HG03108 (cell line): ENCODE data around the gene NLK.
"Not testable (repeated sequence)": the region's sequence is repeated elsewhere in the genome, so short reads cannot be mapped to it uniquely, and the experiment has no call there.

Experiments
- ATAC-seq: cut with Tn5 transposase; IDR thresholded peaks from one replicate; pipeline ENCODE4 v1.9.1; 2021; ENCODE audit warnings: moderate library complexity; ENCODE audit not compliant: unreplicated experiment

Gene NLK

DNA sequence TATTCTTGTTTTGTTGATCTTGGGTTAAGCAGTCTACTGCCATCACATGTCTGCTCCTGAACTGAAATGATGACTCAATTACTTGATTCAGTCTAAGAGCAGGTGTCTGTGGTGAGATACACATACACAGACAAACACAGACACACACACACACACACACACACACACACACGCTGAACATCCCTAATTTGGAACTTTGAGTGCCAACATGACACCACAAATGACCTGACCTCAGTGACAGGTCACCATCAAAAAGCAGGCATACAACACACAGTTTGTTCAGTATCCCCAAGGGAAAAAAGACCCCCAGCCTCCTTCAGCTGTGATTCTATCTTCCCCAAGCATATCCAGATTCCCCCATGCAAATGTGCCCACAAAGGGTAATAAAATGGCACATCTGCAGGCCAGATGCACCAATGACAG is 146.4 kb downstream of the NLK start:
- ATAC-seq, result no peak

DNA sequence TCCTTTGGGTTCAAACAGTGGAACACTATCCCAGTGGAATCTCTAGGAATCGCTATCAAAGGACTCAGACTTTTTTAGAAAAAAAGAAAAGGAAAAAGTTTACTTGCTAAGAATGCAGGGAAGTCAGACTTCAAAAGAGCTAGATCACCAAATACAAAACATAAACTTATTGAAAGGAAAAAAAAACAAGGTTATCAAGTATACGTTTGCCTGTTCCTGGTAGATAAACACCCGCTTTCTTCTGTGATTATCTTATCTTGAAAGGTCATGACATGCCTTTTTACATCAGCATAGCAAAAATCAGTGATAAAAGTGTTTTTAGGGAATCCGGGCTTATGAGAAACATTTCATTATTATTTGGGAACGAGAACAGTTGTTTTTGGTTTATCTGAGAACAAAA is 147.2 kb downstream of the NLK start:
- ATAC-seq, result no peak

DNA sequence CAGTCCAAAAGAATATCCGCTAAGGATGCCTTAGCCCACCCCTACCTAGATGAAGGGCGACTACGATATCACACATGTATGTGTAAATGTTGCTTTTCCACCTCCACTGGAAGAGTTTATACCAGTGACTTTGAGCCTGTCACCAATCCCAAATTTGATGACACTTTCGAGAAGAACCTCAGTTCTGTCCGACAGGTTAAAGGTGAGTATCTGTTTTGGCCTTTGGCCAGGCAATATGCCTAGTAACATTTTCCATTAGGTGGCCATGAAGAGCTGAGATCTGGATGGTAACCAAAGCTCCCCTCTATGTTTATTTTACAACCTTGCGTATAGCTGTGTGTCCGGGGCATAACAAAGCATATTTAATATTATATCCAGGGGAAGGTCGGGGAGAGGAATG is 148.5 kb downstream of the NLK start:
- ATAC-seq, result no peak

DNA sequence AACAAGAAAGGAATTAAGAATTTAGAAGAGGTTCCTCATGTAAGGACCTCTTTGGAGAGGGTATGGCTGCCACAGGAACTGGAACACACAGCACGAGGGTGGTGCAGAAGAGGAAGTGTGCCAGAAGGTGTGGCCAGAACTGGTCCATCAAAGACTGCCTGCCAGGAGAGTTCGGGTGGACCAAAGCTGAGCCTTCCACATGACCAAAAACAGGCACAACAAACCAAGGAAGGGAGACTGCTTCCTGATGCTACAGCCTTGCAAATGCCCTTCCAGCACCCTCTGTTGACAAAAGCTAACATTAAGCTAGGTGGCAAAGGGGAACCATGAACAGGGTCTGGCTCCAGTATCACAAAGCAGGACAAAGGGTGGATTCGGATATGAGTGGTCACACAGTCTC is 150.8 kb downstream of the NLK start:
- no peak for ATAC-seq

DNA sequence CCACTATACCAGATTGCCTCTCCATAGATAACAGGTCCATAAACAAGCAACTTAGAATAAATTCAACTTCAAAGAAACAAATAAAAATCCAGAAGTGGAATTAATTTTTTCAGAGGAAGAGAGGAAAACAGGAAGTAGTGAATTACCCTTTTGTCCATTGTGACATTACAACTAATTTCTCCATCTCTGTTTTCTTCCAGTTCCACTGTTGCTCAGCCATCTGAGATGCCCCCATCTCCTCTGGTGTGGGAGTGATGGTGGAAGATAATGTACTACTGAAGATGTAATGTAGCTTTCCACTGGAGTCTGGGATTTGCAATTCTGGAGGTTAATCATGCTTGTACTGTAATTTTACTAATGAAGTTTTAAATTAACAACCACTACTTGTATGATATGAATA is 151.9 kb downstream of the NLK start:
- ATAC-seq, result no peak

DNA sequence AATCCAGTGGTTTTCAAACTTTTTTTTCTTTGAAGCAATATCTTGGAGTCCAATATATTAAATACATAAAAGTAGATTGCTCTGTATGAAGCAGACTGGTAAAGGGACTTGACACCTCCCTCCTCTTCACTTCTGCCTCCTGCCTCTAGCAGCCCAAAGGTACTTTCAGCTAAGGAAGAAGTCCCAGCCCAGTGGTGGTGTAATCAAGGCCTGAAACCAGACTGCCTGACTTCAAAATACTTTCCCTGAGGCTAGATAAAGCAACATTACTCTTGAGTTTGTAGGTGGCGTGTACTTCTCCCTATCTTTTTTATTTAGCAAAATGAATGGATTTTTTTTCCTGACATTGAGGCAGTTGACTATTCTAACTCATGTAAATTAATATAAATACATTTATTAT is 154.2 kb downstream of the NLK start:
- no peak for ATAC-seq

DNA sequence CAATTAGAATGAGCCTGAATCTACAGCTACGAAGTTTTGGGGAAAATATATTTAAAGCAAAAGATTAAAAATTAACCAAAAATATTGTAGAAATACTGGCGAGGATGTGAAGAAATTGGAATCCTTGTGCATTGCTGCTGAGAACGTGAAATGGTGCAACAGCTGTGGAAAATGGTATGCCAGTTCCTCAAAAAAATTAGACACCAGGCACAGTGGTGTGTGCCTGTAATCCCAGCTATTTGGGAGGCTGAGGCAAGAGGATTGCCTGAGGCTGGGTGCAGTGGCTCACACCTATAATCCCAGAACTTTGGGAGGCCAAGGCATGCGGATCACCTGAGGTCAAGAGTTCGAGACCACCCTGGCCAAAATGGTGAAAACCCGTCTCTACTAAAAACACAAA is 156.6 kb downstream of the NLK start:
- ATAC-seq, result no peak

DNA sequence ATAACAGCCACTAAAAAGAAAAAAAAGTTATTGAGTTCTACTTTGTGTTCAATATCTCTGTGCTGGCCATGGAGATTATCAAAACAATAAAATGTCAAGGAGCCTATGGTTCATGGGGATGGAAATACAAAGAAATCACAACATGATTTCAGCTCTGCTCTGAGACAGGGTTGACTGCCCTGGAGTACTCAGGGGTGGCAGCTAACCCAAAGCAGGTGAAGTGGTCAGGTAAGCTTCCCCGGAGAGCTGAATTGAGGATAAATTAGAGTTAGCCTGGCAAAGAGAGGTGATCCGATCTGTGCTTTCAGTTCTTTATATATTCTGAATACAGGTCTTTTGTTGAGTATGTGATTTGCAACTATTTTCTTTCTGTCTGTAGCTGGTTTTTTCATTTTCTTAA is 157.3 kb downstream of the NLK start:
- no peak for ATAC-seq

DNA sequence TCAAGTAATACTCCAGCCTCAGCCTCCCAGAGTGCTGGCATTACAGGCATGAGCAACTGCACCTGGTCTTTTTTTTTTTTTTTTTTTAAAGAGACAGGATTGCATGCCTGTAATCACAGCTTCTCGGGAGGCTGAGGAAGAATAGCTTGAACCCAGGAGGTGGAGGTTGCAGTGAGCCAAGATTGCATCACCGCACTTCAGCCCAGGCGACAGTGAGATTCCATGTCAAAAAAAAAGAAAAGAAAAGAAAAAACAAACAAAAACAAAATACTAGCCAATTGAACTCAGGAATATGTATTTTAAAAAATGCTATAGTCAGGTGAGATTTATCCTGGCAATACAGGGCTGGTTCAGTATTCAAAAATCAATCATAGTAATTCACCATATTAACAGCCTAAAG is 158.8 kb downstream of the NLK start:
- ATAC-seq, result no peak

DNA sequence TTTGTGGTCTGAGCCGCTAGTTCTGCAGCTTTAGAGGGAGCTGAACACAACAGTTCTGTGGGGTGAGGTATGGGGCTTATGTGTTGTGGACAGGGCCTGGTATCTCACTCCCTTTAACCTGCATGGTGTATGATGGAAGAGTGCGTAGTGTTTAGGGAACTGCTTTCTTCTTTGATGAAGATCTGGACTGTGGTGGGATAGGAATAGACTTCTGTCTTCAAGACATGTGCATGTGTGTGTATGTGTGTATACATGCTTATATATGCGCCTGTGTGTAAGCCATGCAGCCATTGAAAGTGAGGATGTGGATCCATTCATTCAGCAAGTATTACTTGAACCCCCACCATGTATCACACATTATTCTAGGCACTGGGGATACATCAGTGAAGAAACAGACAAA is 161.8 kb downstream of the NLK start:
- no peak for ATAC-seq

DNA sequence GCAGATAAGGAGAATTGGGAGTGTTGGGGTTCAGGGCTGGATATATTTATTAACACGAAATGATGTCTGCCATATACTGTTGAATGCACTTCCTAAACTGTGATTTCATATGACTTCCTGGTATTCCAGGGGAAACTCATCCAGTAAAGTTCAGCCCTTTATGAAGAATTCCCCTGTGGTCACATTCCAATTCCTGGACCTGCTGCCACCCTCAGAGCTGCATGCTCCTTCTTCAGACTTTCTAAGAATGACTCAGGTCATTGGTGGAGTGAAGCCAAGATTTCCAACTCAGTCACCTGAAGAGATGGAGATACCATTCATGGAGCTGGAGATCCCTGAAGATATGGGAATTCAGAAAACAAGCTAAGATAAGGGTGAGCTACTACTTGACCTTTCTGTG is 162.3 kb downstream of the NLK start:
- ATAC-seq, result no peak

DNA sequence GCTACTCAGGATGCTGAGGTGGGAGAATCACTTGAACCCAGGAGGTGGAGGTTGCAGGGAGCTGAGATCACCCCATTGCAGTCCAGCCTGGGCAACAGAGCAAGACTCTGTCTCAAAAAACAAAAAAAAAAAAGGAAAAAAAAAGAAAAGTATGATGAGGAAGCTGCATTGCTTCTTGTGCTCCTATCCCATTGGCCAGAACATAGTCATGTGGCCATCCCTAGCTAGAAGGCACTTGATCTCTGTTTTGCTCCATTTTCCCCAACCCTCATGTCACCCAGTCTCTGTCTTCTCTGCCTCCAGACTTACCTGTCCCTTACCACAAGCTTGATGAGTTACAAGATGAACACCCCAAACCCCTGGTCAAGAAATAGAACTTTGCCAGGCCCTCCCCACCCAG is 163.8 kb downstream of the NLK start:
- ATAC-seq, result no peak

DNA sequence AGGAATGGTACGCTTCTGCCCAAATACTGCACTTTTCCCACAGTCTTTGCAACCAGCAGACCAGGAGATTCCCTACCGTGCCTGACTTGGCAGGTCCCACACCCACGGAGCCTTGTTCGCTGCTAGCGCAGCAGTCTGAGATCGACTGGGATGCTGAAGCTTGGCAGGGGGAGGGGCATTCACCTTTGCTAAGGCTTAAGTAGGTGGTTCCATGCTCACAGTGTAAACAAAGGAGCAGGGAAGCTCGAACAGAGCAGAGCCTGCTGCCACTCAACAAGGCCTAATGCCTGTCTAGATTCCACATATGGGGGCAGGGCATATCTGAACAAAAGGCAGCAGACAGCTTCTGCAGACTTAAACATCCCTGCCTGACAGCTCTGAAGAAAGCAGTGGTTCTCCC is 169.3 kb downstream of the NLK start:
- ATAC-seq, result no peak

DNA sequence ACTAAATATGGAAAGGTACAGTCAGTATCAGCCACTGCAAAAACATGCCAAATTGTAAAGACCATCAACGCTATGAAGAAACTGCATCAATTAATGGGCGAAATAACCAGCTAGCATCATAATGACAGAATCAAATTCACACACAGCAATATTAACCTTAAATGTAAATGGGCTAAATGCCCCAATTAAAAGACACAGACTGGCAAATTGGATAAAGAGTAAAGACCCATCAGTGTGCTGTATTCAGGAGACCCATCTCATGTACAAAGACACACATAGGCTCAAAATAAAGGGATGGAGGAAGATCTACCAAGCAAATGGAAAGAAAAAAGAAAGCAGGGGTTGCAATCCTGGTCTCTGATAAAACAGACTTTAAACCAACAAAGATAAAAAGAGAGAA is 171.1 kb downstream of the NLK start:
- ATAC-seq, result not testable (repeated sequence)

DNA sequence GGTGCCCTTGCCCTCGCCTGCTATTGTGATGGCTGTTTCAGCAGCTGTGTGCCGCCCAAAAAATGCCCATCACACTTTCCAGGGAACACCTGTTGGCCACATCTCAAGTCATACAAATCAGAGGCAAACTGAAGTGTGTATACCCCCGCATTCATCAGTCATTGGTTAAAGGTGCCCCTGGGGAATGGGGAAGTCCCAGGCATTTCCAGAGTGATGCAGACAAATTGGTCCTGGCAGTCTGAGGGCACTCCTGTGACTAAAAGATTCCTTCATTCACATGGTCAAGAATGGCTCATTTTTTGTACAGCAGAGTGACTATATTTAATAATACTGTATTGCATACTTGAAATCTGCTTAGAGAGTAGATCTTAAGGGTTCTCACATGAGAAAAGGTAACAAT is 173.6 kb downstream of the NLK start:
- ATAC-seq, result no peak

DNA sequence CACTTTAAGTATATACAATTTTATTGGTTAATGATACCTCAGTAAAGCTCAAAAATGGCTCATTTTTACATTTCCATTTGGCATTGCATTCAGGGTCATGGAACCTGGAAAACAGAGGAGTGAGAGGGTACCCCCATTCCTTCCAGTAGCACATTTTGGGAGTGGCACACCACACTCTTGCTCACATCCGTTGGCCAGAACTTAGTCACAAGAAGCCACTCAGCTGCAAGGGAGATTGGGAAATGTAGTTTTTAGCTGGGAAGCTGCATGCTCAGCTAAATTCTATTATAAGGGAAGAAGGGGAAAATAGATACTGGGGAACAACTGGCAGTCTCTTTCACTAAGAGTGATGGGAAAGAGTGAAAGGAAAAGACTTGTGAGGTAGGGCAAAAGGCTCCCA is 174.1 kb downstream of the NLK start:
- ATAC-seq, result no peak

DNA sequence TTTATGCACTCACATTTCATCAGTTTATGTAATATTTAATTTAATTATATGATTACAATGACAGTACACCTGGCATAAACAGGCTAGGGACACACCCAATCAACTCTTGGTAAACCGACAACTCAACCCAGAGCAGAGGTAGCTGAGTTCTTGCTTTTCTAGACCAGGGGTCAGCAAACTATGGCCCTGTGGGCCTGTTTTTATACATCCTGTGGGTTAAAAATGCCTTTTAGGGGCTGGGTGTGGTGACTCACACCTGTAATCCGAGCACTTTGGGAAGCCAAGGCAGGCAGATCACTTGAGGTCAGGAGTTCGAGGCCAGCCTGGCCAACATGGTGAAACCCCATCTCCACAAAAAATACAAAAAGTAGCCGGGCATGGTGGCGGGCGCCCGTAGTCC is 177.3 kb downstream of the NLK start:
- ATAC-seq, result no peak

DNA sequence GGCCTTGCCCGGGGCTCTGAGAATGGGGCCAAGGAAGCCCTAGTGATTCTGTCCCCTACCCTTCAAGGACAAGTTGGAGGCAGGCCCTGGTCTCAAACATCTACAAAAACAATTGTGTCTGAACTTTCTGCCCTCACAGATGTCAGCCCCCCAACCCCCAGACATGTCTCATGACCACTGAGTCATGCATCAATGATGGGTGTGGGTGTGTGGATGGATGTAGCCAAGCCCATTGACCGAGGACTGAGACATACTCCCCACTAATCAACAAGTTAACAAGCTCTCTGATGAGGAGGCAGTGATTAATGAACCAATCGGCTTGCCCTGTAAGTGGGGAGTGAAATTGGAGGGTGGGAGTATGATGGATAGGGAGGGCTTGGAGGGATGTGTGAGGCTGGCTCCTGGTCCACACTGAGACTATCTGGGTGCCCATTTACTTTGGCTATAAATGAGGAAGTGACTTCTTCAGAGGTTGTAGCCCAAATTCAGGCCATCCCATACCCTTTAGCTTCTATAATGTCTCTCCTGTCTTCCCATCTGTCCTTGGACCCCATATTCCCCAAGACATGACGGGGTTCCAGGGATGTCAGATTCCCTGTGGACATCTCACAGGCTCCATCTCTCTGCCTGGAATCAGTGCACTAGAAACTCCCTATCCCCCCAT is 179.4 kb downstream of the NLK start:
- no peak for ATAC-seq

DNA sequence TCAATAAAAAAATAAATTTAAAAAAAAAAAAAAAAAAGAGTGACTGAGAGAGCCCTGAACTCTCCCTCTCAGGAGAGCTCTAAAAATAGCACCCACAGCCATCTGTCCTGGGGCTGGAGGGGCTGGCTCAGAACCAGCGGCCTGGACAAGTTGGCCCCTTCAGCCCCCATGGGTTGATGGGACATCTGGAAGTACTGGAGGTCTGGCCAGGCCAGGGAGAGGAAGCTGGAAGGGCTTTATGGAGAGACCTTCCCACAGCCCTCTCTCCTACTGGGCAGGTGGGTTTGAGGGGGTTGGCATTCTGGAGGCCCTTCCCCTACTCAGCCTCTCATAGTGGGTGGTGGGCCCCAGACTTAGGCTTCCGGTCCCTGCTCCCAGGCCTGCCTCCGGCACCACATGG is 182.8 kb downstream of the NLK start:
- ATAC-seq, result no peak

DNA sequence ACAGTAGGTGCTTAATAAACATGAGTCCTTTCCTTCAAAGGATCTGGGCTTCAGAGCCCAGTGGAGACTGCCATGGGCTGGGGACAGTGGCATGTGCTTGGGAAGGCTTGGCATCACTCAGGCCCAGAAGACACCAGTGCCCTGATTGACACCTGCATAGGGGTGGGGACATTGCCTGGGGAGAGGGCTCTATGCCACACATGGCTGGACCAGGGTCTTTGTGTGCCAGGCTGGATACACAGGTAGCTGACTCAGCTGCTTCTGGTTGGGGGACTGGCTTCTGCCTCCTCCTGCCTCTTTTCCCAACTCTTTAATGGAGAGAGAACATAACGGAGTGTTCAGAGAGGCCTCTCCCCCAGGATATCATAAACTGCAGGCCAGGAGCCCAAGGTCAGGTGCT is 183.4 kb downstream of the NLK start:
- no peak for ATAC-seq

DNA sequence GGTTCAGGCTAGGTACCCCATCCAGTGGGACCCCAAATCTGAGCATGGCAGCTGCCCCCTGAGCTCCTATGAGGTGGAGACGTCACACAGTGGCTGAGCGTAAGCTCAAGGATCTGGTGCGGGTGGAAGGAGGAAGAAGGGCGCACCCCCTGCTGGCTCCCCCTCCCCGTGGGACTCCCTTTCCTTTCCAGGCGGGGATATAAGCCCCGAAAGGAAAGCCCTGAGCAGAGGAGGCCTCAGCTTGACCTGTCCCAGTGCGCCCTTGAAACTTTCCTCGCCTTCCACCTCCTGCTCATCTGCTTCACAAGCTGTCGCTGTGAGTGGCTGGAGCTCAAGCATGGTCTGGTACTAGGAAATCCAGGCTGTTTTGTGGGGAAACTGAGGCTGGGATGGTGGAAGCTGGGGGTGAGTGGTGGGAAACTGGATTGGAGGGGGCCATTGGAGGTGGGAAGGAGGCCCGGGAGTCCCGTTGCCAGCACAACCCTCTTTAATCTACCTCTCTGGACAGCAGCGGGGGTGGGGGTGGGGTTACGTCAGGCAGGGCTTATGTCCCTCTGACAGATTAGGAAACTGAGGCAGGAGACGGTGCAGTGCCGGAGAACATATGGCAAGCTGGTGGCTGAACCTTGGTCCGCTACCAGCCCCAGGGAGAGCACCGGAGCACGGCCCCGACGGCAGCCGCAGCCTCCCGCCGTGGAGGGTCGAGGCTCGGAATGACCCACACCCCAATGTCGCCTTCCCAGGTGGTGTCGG is 184.3 kb downstream of the NLK start:
- ATAC-seq, result no peak

DNA sequence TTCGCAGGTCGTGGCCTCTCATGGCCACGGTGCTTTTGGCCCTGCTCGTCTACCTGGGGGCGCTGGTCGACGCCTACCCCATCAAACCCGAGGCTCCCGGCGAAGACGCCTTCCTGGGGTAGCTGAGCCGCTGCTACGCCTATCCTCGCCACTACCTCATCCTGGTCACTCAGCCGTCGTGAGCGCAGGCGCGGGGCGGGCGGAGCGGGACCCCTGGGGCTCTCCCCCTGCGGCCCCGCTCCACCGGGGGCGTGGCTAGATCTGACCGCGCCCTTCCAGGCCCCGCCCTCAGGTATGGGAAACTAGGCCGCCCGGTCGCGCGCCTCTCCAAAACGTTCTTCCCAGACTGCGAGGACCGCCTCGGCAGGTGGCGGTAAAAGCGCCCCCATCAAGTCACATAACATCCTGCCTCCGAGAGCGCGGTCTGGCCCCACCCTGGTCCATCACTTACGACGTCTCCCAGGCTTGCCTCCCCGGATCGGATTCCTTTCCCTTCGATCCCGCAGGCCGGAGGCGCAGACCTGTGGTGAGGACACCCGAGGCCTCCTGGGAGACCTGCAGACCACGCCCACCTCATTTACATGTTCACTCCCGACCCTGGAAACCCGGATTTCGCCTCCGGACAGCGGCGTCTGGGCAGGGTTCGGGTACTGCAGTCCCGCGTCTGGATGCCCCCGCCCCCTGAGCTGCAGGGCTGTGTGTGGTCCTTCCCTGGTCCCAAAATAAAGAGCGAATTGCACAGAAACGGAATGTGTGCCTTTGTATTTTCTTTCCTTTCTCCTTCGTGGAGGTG is 185.0 kb downstream of the NLK start:
- ATAC-seq, result no peak
